HUES48 (cell line): ENCODE data around the gene ACOX2.

ENCODE experiments used
- H3K27ac ChIP-seq: one replicate; pipeline ENCODE4 v1.7.0; 2013; ENCODE audit warnings: low read depth, low read length, inconsistent platforms
- H3K27me3 ChIP-seq: 2 replicates; pipeline ENCODE4 v1.6.1; 2013; ENCODE audit warnings: mild to moderate bottlenecking, low read length; ENCODE audit not compliant: control insufficient read depth, insufficient read depth
- H3K36me3 ChIP-seq: 2 replicates; pipeline ENCODE4 v1.6.1; 2013; ENCODE audit warnings: low read length; ENCODE audit not compliant: control insufficient read depth, insufficient read depth
- H3K4me1 ChIP-seq: 2 replicates; pipeline ENCODE4 v1.6.1; 2013; ENCODE audit warnings: mild to moderate bottlenecking, low read length; ENCODE audit not compliant: control insufficient read depth, insufficient read depth
- H3K4me3 ChIP-seq: 2 replicates; pipeline ENCODE4 v1.5.1; 2013; ENCODE audit warnings: mild to moderate bottlenecking, low read depth, low read length
- H3K9ac ChIP-seq: 2 replicates; pipeline ENCODE4 v1.6.1; 2013; ENCODE audit warnings: mild to moderate bottlenecking, low read depth, low read length, moderate library complexity
- H3K9me3 ChIP-seq: 2 replicates; pipeline ENCODE4 v1.6.1; 2013; ENCODE audit warnings: low read length; ENCODE audit not compliant: control insufficient read depth, insufficient read depth

Gene ACOX2

GRCh38 chr3:58555203-58555602 lies 18.2 kb upstream of the ACOX2 start:
- Histone ChIP-seq H3K27me3 (no peaks in the 10 kb centered on the region), H3K36me3 (no peaks in the 10 kb centered on the region), H3K4me3 (no peak overlapping the region), H3K9ac (no peak overlapping the region), H3K4me1 (0 out of 2 replicates have a peak, but pooled peaks cover 4% of the 10 kb centered on the region), H3K27ac (no peak overlapping the region), H3K9me3 (no peaks in the 10 kb centered on the region)

- Histone ChIP-seq H3K27me3 (no peaks in the 10 kb centered on the region), H3K36me3 (no peaks in the 10 kb centered on the region), H3K4me3 (no peak overlapping the region), H3K9ac (no peak overlapping the region), H3K27ac (no peak overlapping the region), H3K9me3 (no peaks in the 10 kb centered on the region), H3K4me1 (0 out of 2 replicates have a peak, but pooled peaks cover 4% of the 10 kb centered on the region)
These were observed 16.0 kb upstream of the ACOX2 start for GRCh38 chr3:58553003-58553402.

- Histone ChIP-seq H3K4me1 (no peaks in the 10 kb centered on the region), H3K27ac (no peak overlapping the region), H3K36me3 (no peaks in the 10 kb centered on the region), H3K9me3 (no peaks in the 10 kb centered on the region), H3K4me3 (no peak overlapping the region), H3K27me3 (no peaks in the 10 kb centered on the region), H3K9ac (no peak overlapping the region)
These were observed 14.7 kb upstream of the ACOX2 start for GRCh38 chr3:58551636-58552180.

- Histone ChIP-seq H3K4me3 (no peak overlapping the region), H3K27ac (no peak overlapping the region), H3K27me3 (no peaks in the 10 kb centered on the region), H3K36me3 (no peaks in the 10 kb centered on the region), H3K9me3 (no peaks in the 10 kb centered on the region), H3K4me1 (no peaks in the 10 kb centered on the region), H3K9ac (no peak overlapping the region)
These were observed 7.6 kb upstream of the ACOX2 start for GRCh38 chr3:58544541-58544940.

GRCh38 chr3:58540176-58540858 lies 3.3 kb upstream of the ACOX2 start:
- H3K36me3 ChIP-seq, result no peaks in the 10 kb centered on the region
- no peak overlapping the region for H3K4me3 ChIP-seq
- no peak overlapping the region for H3K9ac ChIP-seq
- H3K4me1 ChIP-seq, result no peaks in the 10 kb centered on the region
- H3K9me3 ChIP-seq, result no peaks in the 10 kb centered on the region
- no peaks in the 10 kb centered on the region for H3K27me3 ChIP-seq
- H3K27ac ChIP-seq, result no peak overlapping the region

GRCh38 chr3:58539626-58540025 lies 2.6 kb upstream of the ACOX2 start:
- H3K36me3 ChIP-seq, result no peaks in the 10 kb centered on the region
- H3K27me3 ChIP-seq, result no peaks in the 10 kb centered on the region
- no peak overlapping the region for H3K4me3 ChIP-seq
- no peaks in the 10 kb centered on the region for H3K4me1 ChIP-seq
- no peaks in the 10 kb centered on the region for H3K9me3 ChIP-seq
- no peak overlapping the region for H3K9ac ChIP-seq
- H3K27ac ChIP-seq, result no peak overlapping the region

- Histone ChIP-seq H3K9me3 (no peaks in the 10 kb centered on the region), H3K27ac (no peak overlapping the region), H3K27me3 (no peaks in the 10 kb centered on the region), H3K36me3 (no peaks in the 10 kb centered on the region), H3K9ac (no peak overlapping the region), H3K4me3 (no peak overlapping the region), H3K4me1 (no peaks in the 10 kb centered on the region; the same call in none of the 2 replicates)
These were observed 667 bp upstream of the ACOX2 start for GRCh38 chr3:58537412-58538301.

- Histone ChIP-seq H3K9ac (no peak overlapping the region), H3K4me3 (no peak overlapping the region), H3K4me1 (no peaks in the 10 kb centered on the region; the same call in none of the 2 replicates), H3K36me3 (no peaks in the 10 kb centered on the region), H3K9me3 (no peaks in the 10 kb centered on the region), H3K27ac (no peak overlapping the region), H3K27me3 (no peaks in the 10 kb centered on the region)
These were observed 1.2 kb downstream of the ACOX2 start for GRCh38 chr3:58535531-58536500.

- Histone ChIP-seq H3K27ac (no peak overlapping the region), H3K4me1 (no peaks in the 10 kb centered on the region; the same call in none of the 2 replicates), H3K36me3 (no peaks in the 10 kb centered on the region), H3K27me3 (no peaks in the 10 kb centered on the region), H3K9me3 (no peaks in the 10 kb centered on the region), H3K9ac (no peak overlapping the region), H3K4me3 (no peak overlapping the region)
These were observed 2.1 kb downstream of the ACOX2 start for GRCh38 chr3:58534592-58535494.
